ENCODE results near the gene TERC.

GRCh38 chr3:169813278-169813677, 48.4 kb upstream of the TERC start:
- TF ChIP-seq CTCF (conservative IDR thresholded peaks at IDR 0.05; ENCODE audit: low read length) (no peak), EZH2phosphoT487 (IDR thresholded peaks at IDR 0.05; ENCODE audit: borderline replicate concordance) (no peak)

Data from Loucy (cell line).